Measurements from ENCODE around the gene BLACAT1.

DNA sequence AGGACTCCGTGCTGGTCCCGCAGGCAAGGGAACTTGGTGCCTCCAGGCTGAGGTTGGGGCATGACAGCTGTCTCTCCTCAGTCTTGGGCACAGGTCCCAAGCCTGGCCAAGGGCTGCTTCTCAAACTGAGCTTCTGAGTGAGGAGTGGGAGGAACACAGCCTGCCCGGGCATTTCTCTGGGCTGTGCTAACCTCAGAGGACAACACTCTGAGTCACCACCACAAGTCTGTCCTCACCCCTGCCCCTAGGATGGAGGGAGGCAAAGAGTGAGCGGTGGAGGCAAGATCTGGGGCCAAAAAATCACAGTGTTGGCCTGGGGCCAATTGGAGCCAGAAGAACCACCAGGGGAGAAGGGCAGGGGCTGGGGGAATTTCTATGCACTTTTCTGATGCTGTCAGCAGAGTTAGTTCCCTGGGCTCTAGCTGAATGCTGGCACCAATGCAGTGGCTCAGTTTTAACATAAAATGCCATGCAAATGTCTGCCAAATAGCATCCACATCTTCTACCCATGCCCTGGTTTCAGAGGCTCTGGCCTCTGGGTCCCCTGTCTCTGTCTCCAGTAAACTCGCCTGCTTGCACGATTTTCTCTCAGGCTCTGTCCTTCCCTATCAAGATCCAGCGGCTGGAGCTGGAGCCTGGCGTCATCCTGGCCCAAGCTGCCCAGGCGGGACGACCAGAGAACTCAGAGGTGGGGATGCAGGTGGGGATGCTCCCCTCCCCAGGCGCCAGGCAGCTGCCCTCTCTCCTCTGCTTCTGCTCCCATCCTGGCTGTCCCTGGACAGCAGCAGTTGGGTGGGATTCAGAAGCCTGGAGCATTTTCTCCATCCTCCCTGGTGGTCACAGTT is 37.6 kb upstream of the BLACAT1 start:
- TF ChIP-seq POLR2A (IDR thresholded peaks at IDR 0.05): no peak
- TF ChIP-seq, protein P1, sequence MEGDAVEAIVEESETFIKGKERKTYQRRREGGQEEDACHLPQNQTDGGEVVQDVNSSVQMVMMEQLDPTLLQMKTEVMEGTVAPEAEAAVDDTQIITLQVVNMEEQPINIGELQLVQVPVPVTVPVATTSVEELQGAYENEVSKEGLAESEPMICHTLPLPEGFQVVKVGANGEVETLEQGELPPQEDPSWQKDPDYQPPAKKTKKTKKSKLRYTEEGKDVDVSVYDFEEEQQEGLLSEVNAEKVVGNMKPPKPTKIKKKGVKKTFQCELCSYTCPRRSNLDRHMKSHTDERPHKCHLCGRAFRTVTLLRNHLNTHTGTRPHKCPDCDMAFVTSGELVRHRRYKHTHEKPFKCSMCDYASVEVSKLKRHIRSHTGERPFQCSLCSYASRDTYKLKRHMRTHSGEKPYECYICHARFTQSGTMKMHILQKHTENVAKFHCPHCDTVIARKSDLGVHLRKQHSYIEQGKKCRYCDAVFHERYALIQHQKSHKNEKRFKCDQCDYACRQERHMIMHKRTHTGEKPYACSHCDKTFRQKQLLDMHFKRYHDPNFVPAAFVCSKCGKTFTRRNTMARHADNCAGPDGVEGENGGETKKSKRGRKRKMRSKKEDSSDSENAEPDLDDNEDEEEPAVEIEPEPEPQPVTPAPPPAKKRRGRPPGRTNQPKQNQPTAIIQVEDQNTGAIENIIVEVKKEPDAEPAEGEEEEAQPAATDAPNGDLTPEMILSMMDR (IDR thresholded peaks at IDR 0.05 in 8 of 11, conservative IDR thresholded peaks at IDR 0.05 in 3 of 11): no peak

All from spleen (tissue), 7 donors.